MM.1S (cell line): ENCODE data around the gene SDC1.

ENCODE experiments used
- DNase-seq: peaks from one replicate; pipeline ENCODE4 v3.0.0-alpha.2; 2015
- H2AFZ ChIP-seq: fragments of 300-600 bp; sonication (generic); 2 replicates; pipeline ENCODE4 v1.6.0; 2016; ENCODE audit warnings: antibody characterized with exemption, low read length
- H3F3A ChIP-seq: fragments of 300-600 bp; sonication (generic); 2 replicates; pipeline ENCODE4 v1.6.1; 2016; ENCODE audit warnings: mild to moderate bottlenecking, antibody characterized with exemption, low read length, moderate library complexity, mixed read lengths; ENCODE audit not compliant: insufficient read depth
- H3K27ac ChIP-seq: fragments of 300-600 bp; sonication (generic); 2 replicates; pipeline ENCODE4 v1.5.1; 2016; ENCODE audit warnings: mild to moderate bottlenecking, low read length
- H3K27me3 ChIP-seq: fragments of 300-600 bp; sonication (generic); replicated peaks from 2 replicates; pipeline ENCODE4 v1.6.0; 2016; ENCODE audit warnings: low read length; ENCODE audit not compliant: insufficient read depth
- H3K36me3 ChIP-seq: fragments of 300-600 bp; sonication (generic); replicated peaks from 2 replicates; pipeline ENCODE4 v1.6.1; 2016; ENCODE audit warnings: mild to moderate bottlenecking, low read length, mixed read lengths; ENCODE audit not compliant: insufficient read depth
- H3K4me1 ChIP-seq: fragments of 300-600 bp; sonication (generic); 2 replicates; pipeline ENCODE4 v1.6.1; 2016; ENCODE audit warnings: low read length, mixed read lengths
- H3K4me2 ChIP-seq: fragments of 300-600 bp; sonication (generic); 2 replicates; pipeline ENCODE4 v1.6.0; 2016; ENCODE audit warnings: low read depth, low read length
- H3K4me3 ChIP-seq: fragments of 300-600 bp; sonication (generic); 2 replicates; pipeline ENCODE4 v1.5.1; 2016; ENCODE audit warnings: low read length, mixed read lengths
- H3K79me2 ChIP-seq: fragments of 300-600 bp; sonication (generic); 2 replicates; pipeline ENCODE4 v1.6.1; 2016; ENCODE audit warnings: mixed run types, low read length, mixed read lengths
- H3K9ac ChIP-seq: fragments of 300-600 bp; sonication (generic); 2 replicates; pipeline ENCODE4 v1.6.1; 2016; ENCODE audit warnings: low read length, mixed read lengths
- H3K9me2 ChIP-seq: fragments of 300-600 bp; sonication (generic); replicated peaks from 2 replicates; pipeline ENCODE4 v1.6.1; 2016; ENCODE audit warnings: mild to moderate bottlenecking, low read length, mixed read lengths; ENCODE audit not compliant: insufficient read depth
- H3K9me3 ChIP-seq: fragments of 300-600 bp; sonication (generic); replicated peaks from 2 replicates; pipeline ENCODE4 v1.6.1; 2016; ENCODE audit warnings: mild to moderate bottlenecking, low read length, mixed read lengths; ENCODE audit not compliant: insufficient read depth
- H4K20me1 ChIP-seq: fragments of 300-600 bp; sonication (generic); 2 replicates; pipeline ENCODE4 v1.6.1; 2016; ENCODE audit warnings: mild to moderate bottlenecking, low read length, moderate library complexity, mixed read lengths; ENCODE audit not compliant: insufficient read depth
- EZH2 ChIP-seq: fragments of 300-600 bp; sonication (generic); optimal IDR thresholded peaks from 2 replicates; pipeline ENCODE3; 2017; ENCODE audit warnings: low read depth, mild to moderate bottlenecking, antibody characterized with exemption, low read length, mixed read lengths
- EZH2phosphoT487 ChIP-seq: fragments of 300-600 bp; sonication (generic); IDR thresholded peaks from 2 replicates; pipeline ENCODE4 v1.6.1; 2018; ENCODE audit warnings: antibody characterized with exemption, low read length
- TF ChIP-seq, protein P1 (sequence below): fragments of 300-600 bp; sonication (generic); IDR thresholded peaks from 2 replicates; pipeline ENCODE4 v1.5.1; 2016; ENCODE audit warnings: antibody characterized with exemption, low read length, mixed read lengths

SDC1 gene

DNA sequence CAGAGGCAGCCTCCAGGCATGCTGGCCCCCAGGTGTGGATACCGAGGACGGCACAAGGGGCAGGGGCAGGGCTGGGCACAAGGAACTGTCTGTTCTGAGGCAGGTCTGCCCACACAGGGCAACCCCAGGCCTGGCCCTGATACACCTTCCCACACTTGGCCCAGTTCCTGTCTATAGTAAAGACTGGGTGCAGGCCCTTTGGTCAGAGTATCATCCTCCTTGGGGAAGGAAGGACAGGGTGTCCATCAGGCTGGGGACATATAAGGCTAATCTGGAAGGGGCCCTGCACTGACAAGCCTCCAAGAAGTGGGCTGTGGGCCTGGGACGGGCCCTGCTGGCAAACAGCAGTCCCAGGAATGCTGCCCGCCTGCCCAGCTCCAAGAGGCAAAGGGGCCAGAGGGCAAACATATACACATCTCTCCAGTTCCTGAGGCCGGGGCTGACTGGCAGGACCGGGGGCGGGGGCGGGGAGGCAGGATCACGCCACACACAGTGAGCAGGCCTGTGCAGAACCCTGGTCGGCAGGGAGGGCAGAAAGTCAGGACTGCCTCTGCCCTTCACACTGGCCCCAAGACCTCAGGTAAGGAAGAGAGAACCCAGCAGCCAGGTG, 18.9 kb downstream of the SDC1 start:
- Histone ChIP-seq H4K20me1 (no peaks in the 10 kb centered on the region), H3K79me2 (peaks cover 88% of the 10 kb centered on the region), H3K4me1 (peaks cover 59% of the 10 kb centered on the region), H3K27me3 (no peaks in the 10 kb centered on the region), H3K9ac (peak overlapping the region; percentile 76), H2AFZ (no peak overlapping the region), H3K4me3 (no peak overlapping the region), H3K27ac (peak overlapping the region; percentile 98), H3K36me3 (peaks cover 22% of the 10 kb centered on the region), H3K9me3 (no peaks in the 10 kb centered on the region), H3K4me2 (peak overlapping the region; percentile 87), H3K9me2 (no peaks in the 10 kb centered on the region), H3F3A (peaks cover 81% of the 10 kb centered on the region)
- no peak for TF ChIP-seq EZH2phosphoT487
- TF ChIP-seq EZH2: no peak
- TF ChIP-seq, protein P1, sequence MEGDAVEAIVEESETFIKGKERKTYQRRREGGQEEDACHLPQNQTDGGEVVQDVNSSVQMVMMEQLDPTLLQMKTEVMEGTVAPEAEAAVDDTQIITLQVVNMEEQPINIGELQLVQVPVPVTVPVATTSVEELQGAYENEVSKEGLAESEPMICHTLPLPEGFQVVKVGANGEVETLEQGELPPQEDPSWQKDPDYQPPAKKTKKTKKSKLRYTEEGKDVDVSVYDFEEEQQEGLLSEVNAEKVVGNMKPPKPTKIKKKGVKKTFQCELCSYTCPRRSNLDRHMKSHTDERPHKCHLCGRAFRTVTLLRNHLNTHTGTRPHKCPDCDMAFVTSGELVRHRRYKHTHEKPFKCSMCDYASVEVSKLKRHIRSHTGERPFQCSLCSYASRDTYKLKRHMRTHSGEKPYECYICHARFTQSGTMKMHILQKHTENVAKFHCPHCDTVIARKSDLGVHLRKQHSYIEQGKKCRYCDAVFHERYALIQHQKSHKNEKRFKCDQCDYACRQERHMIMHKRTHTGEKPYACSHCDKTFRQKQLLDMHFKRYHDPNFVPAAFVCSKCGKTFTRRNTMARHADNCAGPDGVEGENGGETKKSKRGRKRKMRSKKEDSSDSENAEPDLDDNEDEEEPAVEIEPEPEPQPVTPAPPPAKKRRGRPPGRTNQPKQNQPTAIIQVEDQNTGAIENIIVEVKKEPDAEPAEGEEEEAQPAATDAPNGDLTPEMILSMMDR: no peak
- DNase-seq: no peak

DNA sequence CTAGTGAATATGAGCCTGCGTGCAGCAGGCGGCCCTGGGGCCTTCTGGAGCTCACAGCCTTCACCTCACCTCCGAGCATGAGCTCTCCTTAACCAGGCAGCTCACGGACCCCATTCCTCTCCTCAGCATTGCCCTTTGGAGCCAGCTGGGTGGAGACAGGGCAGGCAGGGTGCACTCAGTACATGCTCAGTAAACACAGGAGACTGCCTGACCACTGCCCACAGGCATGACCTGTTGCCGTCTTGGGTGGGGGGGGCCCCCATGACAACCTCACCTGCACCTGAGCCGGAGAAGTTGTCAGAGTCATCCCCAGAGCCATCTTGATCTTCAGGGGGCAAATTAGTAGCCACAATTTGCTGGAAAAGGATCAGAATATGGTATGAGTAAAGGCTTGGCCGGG, 19.9 kb downstream of the SDC1 start:
- no peaks in the 10 kb centered on the region for H3K9me2 ChIP-seq
- H3K27ac ChIP-seq: peak overlapping the region; percentile 98; the same call in 1 of the 2 replicates
- H3K79me2 ChIP-seq: peaks cover 79% of the 10 kb centered on the region
- no peak overlapping the region for H2AFZ ChIP-seq
- H3K4me1 ChIP-seq: peaks cover 59% of the 10 kb centered on the region
- no peak overlapping the region for H3K4me2 ChIP-seq
- no peak for TF ChIP-seq EZH2phosphoT487
- TF ChIP-seq, protein P1: no peak
- no peak for TF ChIP-seq EZH2
- no peaks in the 10 kb centered on the region for H4K20me1 ChIP-seq
- H3K9ac ChIP-seq: no peak overlapping the region
- no peaks in the 10 kb centered on the region for H3K27me3 ChIP-seq
- H3K9me3 ChIP-seq: no peaks in the 10 kb centered on the region
- peaks cover 81% of the 10 kb centered on the region for H3F3A ChIP-seq
- no peak overlapping the region for H3K4me3 ChIP-seq
- no peak for DNase-seq
- H3K36me3 ChIP-seq: peaks cover 26% of the 10 kb centered on the region

DNA sequence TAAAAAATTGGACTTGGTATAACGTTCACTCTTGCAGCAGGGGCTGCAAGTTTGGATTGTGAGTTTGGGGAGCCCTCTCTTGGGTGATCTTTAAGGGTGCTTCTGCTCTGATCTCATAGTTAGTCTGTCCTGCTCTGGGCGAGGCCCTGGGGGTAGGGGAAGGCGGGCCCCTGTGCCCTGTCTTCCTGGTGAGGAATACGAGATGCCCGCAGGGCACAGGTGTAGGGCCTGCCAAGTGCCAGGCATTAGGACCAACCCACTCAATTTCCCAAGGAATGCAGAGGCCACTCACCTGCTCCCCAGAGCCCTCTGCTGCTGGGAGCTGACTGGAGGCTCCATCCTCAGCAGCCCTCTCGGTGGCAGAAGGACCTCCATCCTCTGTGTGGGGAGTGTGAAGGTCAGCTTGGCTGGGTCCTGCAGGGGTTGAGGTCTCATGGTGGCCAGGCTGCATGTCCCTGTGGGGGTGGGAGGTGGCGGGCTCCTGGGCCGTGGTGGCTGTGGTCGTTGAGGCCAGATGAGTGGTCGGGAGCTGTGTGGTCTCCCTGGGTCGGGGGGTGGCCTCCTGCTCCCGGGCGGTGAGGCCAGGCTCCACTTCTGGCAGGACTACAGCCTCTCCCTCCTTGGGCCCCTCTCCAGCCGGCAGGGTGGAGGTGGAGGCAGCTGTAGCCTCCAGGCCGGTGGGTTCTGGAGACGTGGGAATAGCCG, 21.3 kb downstream of the SDC1 start:
- peaks cover 56% of the 10 kb centered on the region for H3K4me1 ChIP-seq
- no peak for DNase-seq
- no peaks in the 10 kb centered on the region for H3K9me2 ChIP-seq
- TF ChIP-seq, protein P1: no peak
- TF ChIP-seq EZH2 (no peak), EZH2phosphoT487 (no peak)
- no peaks in the 10 kb centered on the region for H3K9me3 ChIP-seq
- H3K79me2 ChIP-seq: peaks cover 65% of the 10 kb centered on the region
- H3K27me3 ChIP-seq: no peaks in the 10 kb centered on the region
- H4K20me1 ChIP-seq: no peaks in the 10 kb centered on the region
- H3K27ac ChIP-seq: no peak overlapping the region
- no peak overlapping the region for H2AFZ ChIP-seq
- peaks cover 26% of the 10 kb centered on the region for H3K36me3 ChIP-seq
- H3K9ac ChIP-seq: no peak overlapping the region
- peaks cover 81% of the 10 kb centered on the region for H3F3A ChIP-seq
- no peak overlapping the region for H3K4me3 ChIP-seq
- H3K4me2 ChIP-seq: no peak overlapping the region
